ENCODE results near the gene C5.
"Not testable (repeated sequence)": the region's sequence is repeated elsewhere in the genome, so short reads cannot be mapped to it uniquely, and the experiment has no call there.

Gene C5

DNA sequence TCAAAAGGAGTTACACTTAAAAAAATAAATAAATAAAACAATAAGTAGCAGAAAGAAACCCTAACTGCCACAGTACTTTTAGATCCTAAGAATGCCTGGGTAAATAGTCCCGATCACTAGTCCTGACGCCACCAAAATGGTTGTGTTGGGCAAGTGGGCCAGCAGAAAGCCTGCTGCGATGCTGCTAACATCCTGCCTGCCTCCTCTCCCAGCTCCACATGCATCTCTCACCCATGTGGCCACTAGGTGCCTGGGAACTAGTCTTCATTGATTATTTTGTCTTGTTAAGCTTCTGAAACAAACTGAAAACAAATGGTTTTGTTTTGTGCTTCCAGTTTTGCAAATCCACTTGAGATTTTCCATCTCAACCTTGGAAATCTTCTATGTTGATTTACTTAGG lies 69.1 kb downstream of the C5 start:
- in situ Hi-C loops (cut with MboI; ENCODE audit: low sequenced_read_pairs): no loop called here

DNA sequence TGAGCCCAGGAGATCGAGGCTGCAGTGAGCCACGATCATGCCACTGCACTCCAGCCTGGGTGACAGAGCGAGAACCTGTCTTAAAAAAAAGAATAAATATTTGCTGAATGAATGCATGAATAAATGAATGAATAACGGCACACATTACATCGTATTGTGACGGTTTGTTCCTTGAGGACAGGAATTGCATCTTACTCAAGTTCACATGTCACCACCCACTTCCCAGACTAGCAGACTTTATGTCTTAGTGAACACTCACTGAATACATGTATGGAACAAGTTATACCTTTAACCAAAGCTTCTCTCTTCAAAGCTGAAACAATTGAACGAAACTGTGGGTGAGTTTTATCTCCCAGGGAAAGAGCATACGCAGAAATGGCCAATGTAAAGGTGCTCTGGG lies 70.3 kb downstream of the C5 start:
- in situ Hi-C loops (cut with MboI; ENCODE audit: low sequenced_read_pairs): no loop called here

DNA sequence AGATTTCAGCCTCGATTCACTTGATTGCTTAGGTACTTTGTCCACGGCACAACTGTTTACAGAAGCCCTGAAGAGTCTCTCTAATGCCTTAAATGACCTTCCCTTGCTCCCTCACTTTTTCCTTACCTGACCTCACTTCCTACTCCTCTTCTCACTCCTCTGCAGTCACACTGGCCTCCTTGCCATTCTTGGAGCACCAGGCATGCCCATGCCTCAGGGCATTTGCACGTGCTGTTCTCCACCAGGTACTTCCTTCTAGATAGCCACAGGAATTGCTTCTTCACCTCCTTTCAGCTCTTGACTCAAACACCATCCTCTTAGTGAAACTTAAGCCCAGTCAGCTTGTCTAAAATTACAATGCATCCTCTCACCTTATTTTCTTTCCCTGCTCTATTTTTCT lies 71.1 kb downstream of the C5 start:
- in situ Hi-C loops (cut with MboI; ENCODE audit: low sequenced_read_pairs): no loop called here

DNA sequence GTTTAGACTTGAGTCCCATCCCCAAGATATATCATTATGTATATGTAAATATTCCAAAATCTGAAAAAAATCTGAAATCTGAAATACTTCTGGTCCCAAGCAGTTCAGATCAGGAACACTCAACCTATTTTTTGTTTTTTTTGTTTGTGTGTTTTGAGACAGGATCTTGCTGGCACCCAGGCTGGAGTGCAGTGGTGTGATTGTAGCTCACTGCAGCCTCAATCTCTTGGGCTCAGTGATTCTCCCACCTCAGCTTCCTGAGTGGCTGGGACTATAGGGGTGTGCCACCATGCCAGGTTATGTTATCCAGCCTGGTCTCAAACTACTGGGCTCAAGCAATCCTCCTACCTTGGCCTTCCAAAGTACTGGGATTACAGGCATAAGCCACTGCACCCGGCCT lies 72.8 kb downstream of the C5 start:
- in situ Hi-C loops (cut with MboI; ENCODE audit: low sequenced_read_pairs): no loop called here

DNA sequence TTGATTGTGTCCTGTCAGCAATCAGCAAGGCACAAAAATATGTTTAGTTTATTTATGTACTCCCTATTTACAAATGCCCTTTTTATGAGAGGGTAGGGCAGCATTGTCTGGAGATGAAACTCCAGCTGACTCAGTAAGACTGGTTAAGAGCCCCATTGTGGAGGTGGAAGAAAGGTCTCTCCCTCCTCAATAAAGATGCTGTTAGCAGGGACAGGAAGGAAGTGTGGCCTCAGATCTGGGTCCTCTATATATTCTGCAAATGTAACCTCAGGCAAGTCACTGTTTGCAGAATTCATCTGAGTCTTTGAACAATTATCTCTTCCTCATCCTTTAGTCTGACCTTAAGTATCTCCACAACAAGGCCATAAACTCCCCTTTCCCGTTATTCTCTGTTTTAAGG lies 75.2 kb downstream of the C5 start:
- in situ Hi-C loops (cut with MboI; ENCODE audit: low sequenced_read_pairs): no loop called here

DNA sequence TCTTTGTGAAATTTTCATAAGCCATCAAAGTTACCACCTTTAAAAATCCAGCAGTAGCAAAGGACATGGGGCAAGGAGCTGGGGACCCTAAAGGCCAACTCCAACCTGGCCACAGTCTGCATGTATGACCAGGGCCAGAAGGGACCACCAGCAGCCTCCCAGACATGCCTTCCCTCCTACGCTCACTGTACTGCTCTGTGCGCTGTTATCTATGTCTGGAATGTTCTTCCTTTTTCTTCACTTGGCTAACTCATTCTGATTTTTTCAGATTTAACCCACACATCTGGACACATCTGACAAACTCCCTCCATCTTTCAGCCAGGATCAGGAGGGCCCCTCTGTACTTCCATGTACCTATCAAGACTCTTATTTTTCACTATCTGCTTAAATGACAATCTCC lies 75.9 kb downstream of the C5 start:
- in situ Hi-C loops (cut with MboI; ENCODE audit: low sequenced_read_pairs): no loop called here

DNA sequence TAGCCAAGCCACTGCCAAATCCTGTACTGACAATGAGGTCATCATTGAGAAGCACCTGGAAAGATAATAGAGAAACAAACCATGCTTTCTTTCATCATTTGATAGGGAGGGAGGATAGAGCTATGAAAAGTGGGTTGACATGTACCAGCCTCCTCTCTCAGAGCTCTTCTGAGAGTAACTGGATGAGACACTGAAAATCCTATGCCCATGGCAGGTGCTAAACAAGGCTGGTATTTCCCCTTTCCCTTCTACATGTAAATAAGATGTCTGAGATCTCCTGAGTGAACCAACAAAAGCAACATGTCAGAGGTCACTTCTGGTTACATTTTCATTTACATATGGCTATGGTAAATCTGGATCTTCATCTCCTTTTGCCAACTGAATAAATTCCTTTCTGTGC lies 78.1 kb downstream of the C5 start:
- in situ Hi-C loops (cut with MboI; ENCODE audit: low sequenced_read_pairs): no loop called here

DNA sequence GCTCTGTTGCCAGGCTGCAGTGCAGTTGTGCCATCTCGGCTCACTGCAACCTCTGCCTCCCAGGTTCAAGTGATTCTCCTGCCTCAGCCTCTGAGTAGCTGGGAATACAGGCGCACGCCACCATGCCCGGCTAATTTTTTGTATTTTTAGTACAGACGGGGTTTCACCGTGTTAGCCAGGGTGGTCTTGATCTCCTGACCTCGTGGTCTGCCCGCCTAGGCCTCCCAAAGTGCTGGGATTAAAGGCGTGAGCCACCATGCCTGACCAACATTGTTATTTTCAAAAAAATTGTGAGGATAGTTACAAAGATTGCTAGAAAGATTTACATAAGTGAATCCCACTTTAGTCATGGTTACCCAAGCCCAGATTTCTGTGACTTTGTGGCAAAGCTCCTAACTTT lies 78.6 kb downstream of the C5 start:
- in situ Hi-C loops (cut with MboI; ENCODE audit: low sequenced_read_pairs): not testable (repeated sequence)

DNA sequence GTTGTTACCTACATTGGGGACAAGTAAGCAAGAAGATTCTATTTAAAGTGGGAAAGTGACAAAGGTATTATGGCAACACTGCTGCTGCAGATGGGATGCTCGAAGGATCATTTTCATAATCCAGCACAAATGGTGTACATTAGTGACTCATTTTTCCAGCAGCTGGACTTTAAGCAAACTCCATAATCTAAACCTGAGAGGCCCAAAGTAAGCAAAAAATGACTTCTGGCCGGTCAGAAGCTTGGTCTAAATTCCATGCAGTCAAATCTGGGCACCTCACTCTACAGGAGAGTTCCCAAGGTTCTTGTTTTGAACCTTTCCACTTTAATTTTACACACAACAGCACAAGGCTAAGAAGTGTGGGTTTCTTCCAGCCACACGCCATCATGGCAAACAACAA lies 79.8 kb downstream of the C5 start:
- in situ Hi-C loops (cut with MboI; ENCODE audit: low sequenced_read_pairs): no loop called here

DNA sequence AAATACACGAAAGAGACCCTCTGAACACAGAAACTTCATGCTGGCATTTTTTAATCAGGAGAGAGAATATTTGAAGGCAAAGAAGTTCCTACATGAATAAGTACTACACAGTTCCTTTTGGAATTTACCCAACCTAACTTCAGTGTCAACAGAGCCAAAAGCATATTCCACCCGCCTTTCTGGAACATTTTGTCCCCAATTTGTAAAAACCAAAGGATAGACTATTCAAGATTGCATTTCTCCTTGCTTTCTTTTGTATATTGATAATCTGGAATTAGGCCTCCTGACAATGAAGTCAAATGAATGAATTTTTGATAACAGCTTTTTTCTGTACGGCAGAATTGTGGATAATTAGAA lies 84.1 kb downstream of the C5 start:
- in situ Hi-C loops (cut with MboI; ENCODE audit: low sequenced_read_pairs): no loop called here

DNA sequence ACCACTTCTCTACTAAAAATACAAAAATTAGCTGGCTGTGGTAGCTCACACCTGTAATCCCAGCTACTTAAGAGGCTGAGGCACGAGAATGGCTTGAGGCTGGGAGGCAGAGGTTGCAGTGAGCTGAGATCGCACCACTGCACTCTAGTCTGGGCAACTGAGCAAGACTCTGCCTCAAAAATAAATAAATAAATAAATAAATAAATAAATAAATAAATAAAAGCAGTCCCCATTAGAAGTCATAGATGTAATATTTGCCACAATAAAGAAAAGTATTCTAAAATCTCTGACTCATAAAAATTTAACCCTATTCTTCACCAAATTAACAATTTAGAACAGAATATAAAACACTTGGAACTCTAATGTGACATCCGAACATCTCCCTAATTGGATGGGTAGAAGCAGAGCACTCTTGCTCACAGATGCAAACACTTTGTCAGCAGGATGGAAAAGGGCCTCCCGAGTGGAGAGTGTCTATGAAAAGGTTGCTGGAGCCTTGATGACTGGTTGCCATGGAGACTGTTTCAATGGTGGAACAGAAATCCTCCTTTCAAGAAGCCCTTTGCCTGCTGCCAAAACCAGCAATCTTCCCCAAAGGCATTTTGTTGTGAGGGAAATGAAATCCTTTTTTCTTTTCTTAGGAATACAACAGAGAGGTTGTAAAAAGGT lies 84.6 kb downstream of the C5 start:
- in situ Hi-C loops (cut with MboI; ENCODE audit: low sequenced_read_pairs): no loop called here

DNA sequence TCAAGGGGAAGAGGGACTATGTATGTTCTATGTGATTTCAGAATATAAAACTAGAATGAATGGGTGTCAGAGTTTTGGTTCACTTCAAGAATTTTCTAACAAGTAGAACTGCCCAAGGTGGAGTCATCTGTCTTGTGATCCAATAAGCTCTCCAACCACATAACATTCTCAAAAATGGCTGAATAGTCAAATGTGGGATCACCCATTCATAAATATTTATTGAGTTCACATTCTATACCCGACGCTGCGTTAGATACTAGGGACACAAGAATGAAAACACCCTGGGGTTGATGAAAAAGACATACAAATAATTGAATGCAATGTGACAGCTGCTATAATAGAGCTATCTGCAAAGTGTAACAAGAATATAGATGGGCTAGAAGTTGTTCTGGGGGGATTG lies 88.1 kb downstream of the C5 start:
- in situ Hi-C loops (cut with MboI; ENCODE audit: low sequenced_read_pairs): no loop called here

DNA sequence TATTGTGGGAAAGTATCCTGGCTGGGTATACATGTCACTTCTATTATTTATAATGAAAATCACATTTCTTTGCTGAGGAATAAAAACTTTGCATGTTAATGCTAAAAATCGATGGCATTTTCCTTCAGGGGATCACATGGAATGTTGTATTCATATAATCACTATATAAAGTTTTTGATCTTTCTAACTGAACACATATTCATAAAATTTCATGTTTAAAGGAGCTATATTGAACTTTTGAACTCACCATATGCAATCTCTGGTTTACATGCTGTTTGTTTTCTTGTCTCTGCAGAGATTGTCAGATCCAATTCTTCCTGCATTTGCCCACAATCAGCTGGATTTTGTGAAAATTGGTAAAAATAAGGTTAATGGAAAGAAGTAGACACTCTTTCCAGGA lies 90.1 kb downstream of the C5 start:
- in situ Hi-C loops (cut with MboI; ENCODE audit: low sequenced_read_pairs): no loop called here

DNA sequence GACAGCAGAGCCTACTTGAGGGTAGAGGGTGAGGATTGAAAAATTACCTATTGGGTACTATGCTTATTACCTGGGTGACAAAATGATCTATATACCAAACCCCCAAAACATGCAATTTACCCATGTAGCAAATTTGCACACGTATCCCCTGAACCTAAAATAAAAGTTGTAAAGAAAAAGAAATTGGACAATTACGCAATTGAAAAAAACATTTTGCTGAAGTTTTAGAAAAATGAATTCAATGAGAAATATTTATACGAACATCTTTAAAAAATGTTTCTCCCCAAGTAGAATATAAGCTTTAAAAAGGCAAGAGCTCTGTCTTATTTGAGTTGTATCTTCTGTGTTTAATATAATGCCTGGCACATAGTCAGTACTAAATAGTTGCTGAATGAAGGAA lies 93.2 kb downstream of the C5 start:
- in situ Hi-C loops (cut with MboI; ENCODE audit: low sequenced_read_pairs): no loop called here

DNA sequence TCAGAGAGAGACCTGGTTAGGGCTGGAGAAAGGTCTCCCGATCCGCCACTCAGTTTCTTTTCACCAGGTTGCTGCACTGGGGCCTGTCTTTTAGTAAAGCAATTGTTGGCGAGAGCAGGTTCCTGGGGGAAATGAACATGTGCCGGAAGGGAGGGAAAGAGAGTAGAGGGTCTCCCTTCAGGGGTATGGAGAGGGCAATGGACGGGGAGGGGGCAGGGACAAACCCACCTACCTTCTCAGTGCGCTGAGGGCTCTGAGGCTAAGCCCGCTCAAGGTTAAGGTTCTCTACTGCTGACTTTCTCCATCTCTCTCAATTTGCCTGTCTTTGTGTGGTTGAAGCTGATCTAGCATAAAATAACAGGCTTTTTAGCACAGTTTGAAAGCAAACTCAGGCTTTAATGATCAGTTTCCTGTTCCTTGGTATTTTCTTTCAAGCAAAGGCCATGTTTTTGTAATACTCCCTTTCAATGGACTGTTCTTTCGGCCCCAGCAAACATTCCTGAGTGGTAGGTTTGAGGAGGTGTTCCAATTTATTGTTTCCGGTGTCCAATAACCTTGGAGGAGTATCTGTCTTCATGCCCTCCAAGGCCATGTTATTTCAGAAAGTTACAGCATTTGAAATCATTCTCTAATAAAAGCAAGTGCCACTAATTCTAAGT lies 98.0 kb downstream of the C5 start:
- in situ Hi-C loops (cut with MboI; ENCODE audit: low sequenced_read_pairs): no loop called here

DNA sequence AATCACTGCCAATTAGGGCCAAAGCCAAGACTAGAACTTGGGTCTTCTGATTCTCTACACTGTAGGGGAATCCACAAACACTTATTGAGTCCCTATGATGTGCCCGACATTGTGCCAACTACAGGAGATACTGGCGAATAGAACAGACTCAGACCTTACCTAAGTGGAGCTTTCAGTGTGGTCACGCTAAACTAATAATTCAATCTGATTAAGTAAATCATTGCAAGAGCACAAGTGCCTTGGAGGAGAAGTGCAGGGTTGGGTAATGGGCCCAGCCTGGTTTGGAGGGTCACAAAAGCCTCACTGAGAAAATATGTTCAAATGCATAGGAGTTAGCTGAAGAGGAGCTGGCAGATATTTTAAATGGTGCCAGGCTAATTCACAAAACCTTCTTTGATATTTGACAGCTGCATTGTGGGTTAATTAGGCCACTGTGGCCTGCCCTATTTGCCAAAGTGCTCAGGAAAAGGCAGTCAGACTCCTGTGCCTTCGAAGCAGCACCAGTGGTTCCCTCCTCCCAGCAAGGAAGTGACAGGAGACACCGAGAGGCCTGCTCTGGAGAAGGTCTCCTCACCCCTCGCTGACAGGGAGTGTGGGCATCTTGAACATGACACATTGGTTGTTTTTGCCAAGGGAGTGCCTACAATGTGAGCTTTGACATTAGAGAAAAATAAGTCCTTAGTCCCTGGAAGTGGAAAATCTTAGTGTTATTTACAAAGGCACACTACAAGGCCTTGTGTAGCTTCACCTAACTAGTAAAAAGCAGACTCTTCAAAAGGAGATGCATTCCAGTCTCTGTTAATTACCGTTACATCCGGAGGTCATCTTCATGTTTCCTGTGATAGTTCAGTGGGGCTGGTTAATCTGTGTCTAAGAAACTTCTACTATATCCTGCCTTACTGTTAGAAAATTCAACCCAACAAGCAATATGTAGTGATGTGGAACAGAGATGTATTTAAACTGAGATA lies 99.4 kb downstream of the C5 start:
- in situ Hi-C loops (cut with MboI; ENCODE audit: low sequenced_read_pairs): no loop called here

DNA sequence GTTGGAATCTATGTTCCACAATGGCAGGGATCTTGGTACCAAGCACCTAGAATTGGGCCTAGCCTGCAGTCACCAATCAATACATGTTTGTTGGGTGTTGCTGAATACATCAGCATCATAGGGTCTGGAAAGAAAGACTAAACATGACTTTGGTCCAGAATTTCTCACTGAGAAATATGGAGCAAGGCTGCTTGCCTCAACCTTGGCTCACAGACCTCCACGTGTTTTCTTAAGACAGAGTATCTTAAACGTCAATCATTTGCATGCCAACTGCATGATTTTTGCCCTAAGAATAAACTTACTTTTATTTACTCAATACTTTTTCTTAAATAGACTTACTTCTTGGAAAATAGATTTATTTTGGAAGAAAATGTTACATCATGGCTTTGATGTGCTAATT lies 100.8 kb downstream of the C5 start:
- in situ Hi-C loops (cut with MboI; ENCODE audit: low sequenced_read_pairs): loop anchor here (25.0 kb wide), 1 partner anchor 337 kb away; no protein-coding TSS in a partner anchor

DNA sequence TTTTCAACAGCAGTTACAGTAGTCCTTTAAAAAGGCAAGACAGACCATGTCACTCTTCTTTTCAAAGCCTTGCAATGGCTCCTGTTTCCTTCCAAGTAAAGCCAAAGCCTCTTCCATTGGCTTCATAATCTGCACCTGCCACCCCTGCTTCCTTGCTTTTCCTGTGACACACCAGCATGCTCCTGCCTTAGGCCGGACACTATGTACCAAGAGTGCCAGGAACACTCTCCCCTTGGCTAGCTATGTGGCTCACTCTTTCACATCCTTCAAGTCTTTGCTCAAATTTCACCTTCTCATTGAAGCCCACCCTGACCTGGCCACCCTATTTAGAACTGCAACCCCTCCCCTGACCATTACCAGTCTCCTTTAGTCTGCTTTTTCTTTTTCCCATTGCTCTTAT lies 101.3 kb downstream of the C5 start:
- in situ Hi-C loops (cut with MboI; ENCODE audit: low sequenced_read_pairs): loop anchor here (25.0 kb wide), 1 partner anchor 337 kb away; no protein-coding TSS in a partner anchor

DNA sequence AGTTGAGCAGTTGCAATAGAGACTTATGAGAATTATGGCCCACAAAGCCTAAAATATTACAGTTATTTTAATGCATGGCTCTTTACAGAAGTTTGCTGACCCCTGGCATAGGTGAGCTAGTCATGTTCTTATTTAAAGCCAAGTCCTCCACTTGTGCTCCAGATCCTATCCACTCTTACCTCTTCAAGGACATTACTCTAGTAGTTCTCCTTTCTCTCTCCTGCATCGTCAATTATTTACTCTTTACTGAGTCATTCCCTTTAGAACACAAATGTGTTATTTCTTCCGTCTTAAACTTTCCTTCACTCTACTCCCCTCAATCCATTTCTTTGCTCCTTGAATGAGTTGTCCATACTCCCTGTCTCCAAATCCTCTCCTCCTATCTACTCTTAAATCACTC lies 102.9 kb downstream of the C5 start:
- in situ Hi-C loops (cut with MboI; ENCODE audit: low sequenced_read_pairs): loop anchor here (25.0 kb wide), 1 partner anchor 335 kb away; no protein-coding TSS in a partner anchor

DNA sequence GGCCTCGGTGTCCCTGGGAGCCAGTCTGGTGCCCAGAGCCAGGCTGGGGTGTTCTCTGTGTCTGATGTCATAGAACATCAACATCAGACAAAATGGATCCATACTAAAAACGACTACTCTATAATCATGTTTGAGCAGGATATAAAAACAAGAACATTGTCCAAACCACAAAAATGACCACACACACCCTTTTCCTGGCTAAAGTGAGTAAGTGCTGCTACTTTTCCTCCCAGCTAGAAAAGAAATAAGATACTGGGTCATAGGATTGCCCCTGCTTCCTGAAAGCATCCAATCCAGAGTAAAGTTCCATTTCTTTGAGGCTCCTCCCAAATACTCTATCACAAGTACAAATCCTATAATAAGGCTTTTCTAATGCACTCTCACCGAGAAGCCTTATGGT lies 103.8 kb downstream of the C5 start:
- in situ Hi-C loops (cut with MboI; ENCODE audit: low sequenced_read_pairs): loop anchor here (25.0 kb wide), 1 partner anchor 334 kb away; no protein-coding TSS in a partner anchor

DNA sequence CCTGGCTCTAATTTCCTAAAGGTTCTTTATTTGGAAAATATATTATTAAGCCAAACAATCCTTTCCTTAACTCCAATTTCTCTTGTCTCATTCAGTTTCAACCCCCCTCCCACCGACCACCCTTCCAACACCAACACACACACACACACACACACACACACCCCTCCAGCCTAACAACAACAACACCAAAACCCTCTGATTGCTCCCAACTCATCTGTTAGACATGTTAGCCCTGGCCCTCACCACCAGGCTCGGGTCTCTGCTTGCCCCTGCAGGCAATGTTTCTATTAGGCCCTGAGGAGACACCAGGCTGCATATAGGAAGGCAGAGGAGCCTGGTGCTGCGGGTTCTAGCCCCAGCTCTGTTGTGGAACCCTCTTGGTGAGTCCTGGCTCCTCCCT lies 105.1 kb downstream of the C5 start:
- in situ Hi-C loops (cut with MboI; ENCODE audit: low sequenced_read_pairs): loop anchor here (25.0 kb wide), 1 partner anchor 333 kb away; no protein-coding TSS in a partner anchor

DNA sequence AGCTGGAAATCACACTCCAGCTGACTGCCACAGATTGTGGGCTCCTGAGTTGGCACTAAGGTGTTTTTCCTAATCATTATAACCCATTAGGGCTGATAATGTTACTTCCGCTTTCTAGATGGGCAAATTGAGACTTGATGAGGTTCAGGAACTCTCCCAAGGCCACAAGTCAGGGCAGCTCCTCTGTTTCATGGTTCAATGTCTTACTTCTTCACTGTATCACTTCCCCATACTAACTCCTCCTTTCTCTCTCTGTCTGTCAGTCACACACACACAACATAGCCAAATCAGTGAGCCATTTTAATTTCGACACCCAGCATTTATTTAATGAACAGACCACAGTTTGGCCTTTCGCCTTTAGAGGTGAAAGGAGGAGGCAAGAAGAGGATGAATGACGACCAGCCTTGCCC lies 105.6 kb downstream of the C5 start:
- in situ Hi-C loops (cut with MboI; ENCODE audit: low sequenced_read_pairs): loop anchor here (25.0 kb wide), 1 partner anchor 332 kb away; no protein-coding TSS in a partner anchor

Measured in HL-60/S4 treated with retinoic acid at 250 ng/mL for 4 days and 3 days (cell line).